Adrenal gland (tissue), 5 donors: Measurements from ENCODE around the gene LHFPL2.

Experiments used
- POLR2A ChIP-seq, 2 donors: fragments of 450-650 bp; IDR thresholded peaks; one replicate each; pipeline ENCODE4 v1.6.1; 2017; ENCODE audit warnings: antibody characterized with exemption in 2 of 2, mild to moderate bottlenecking in 2 of 2, moderate library complexity in 1 of 2
- TF ChIP-seq, protein P1 (sequence below), 6 experiments: fragments of 450-650 bp in 4 of 6; fragments of 200-600 bp in 2 of 6; sonication (generic) in 1 of 6; IDR thresholded peaks; 1 replicate in 5 of 6; 2 replicates in 1 of 6; pipeline versions ENCODE4 v1.5.1 to v1.8.0; 2016 to 2021; ENCODE audit warnings: antibody characterized with exemption in 6 of 6, mild to moderate bottlenecking in 2 of 6, moderate library complexity in 1 of 6
- donor health status: DM: no; HTN: no; CAD: no.

DNA sequence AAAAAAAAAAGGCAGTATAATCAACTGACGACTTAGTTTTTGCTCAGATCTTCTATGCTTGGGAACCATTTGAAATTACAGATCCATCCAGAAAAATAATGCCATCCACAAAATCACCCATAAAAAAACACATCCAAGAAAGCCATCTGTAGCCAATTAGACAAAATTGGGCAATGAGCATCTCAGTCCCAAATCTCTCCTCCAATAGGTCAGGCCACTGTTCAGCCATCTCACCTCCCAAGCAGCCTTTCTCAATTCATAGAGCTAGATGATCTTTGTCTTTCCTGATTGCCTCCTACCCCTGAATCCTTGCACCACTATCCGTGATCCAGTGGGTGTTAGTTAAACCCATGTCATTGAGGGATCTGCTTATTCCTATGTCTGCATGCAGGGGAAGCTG, 148.5 kb downstream of the LHFPL2 start:
- TF ChIP-seq, protein P1, sequence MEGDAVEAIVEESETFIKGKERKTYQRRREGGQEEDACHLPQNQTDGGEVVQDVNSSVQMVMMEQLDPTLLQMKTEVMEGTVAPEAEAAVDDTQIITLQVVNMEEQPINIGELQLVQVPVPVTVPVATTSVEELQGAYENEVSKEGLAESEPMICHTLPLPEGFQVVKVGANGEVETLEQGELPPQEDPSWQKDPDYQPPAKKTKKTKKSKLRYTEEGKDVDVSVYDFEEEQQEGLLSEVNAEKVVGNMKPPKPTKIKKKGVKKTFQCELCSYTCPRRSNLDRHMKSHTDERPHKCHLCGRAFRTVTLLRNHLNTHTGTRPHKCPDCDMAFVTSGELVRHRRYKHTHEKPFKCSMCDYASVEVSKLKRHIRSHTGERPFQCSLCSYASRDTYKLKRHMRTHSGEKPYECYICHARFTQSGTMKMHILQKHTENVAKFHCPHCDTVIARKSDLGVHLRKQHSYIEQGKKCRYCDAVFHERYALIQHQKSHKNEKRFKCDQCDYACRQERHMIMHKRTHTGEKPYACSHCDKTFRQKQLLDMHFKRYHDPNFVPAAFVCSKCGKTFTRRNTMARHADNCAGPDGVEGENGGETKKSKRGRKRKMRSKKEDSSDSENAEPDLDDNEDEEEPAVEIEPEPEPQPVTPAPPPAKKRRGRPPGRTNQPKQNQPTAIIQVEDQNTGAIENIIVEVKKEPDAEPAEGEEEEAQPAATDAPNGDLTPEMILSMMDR (IDR thresholded peaks at IDR 0.05), result no peak
- TF ChIP-seq POLR2A (IDR thresholded peaks at IDR 0.05), result no peak
